HG03066 (cell line): ENCODE results near the gene ZNFX1.

Experiments
- ATAC-seq: cut with Tn5 transposase; IDR thresholded peaks from one replicate; pipeline ENCODE4 v1.9.1; 2021; ENCODE audit warnings: low read depth; ENCODE audit not compliant: unreplicated experiment

The ZNFX1 gene

DNA sequence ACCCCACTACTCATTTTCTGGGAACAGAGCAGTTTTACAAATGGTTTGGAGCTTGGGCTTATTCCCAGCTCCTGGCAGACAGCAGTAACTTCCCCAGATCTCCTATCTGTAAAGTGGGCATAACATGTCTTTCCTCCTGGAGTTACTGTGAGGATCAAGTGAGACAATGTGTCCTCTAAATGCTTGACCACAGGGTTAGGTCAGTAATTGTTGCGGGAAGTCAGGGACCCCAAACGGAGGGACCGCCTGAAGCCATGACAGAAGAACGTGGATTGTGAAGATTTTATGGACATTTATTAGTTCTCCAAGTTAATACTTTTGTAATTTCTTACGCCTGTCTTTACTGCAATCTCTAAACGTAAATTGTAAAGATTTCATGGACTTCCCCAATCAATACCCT lies 15.3 kb upstream of the ZNFX1 start:
- no peak for ATAC-seq

DNA sequence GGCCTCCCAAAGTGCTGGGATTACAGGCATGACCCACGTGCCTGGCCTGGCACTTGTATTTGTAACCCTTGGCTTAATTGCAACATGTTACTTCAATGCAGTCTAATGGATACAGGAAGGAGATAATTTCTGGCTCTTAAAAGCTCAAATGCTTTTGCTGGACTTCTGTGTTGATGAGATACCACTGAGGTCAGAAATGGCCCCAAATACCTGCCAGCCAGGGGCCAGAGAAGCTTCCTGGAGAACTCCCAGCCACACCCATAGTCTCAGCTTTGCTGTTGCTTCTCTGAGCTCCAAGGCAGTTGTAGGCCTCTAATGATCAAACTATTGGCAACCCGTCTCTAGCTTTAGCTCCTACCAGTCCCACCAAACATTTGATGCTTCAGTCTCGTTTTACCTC lies 14.2 kb upstream of the ZNFX1 start:
- no peak for ATAC-seq

DNA sequence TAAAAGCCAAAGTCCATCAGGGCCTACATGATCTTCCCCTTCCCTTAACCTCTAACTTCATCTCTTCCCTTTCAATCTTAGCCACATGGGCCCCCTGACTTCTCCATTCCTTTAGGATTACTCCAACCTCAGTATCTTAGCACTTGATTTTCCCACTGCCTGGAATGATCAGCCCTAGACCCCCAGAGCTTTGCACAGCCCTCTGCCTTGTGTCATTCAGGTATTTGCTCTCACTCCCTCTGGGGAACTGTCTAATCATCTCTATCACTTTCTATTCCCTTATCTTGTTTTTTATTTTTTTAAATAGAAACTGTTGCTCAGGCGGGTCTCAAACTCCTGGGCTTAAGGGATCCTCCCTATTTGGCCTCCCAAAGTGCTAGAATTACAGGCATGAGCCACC lies 13.3 kb upstream of the ZNFX1 start:
- ATAC-seq: no peak

DNA sequence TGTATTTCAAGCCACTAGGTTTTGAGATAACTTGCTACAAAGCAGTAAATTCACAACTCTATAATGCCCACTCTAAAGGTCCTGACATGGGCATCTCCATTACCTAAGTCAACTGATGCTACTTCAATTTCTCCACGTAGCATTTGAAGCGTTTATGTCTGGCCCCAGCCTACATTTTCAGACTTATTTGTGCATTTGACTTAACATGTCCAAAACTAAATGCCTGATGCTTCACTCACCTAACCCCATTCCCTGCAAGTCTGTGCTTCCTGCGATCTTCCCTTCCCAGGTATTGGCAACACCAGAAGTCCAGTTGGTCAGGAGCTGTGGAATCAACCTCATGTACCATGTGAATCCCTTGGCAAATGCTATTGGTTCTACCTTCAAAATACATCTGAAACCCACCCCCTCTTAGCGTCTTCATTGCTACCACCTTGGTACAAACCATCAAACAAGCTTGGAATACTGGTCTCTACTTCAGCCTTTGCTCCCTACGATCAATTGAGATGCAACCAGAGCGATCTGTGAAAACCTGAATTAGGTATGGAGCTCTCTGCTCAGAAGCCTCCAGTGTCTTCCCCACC lies 12.8 kb upstream of the ZNFX1 start:
- ATAC-seq: no peak

DNA sequence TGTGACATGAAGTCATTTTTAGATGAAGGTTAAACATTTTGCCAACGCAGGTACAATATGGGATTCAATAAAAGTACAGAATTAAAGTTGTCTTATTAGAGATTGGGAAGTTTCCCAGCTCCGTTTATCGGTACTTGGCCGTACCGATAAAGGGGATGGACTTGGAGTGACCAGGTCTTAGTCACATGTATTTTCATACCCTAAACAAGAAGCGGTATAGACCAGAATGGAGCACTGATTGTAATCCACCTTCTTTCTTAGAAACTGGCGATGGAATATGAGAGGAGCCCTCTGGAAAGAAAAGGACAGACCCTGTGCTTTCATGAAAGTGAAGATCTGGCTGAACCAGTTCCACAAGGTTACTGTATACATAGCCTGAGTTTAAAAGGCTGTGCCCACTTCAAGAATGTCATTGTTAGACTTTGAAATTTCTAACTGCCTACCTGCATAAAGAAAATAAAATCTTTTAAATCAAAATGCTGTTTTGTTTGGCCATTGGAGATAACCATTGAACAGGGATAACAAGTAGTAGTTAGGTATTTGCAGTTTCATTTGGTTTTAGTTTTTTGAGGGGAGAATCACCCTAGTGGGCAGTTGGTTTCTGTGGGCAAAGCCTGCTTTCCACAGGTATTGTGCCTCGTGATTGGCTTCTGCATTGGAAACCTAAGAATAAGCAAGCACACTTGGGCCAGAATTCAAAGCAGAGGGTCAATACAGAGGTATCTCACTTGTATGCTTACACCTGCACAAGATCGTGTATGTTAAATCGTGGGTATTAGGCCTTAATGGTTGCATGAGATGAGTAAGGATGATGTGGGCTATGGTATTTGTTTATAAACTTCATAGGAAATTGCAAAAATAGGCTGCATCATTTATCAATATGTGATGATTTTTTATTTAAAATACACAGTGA lies 11.2 kb upstream of the ZNFX1 start:
- ATAC-seq: no peak

DNA sequence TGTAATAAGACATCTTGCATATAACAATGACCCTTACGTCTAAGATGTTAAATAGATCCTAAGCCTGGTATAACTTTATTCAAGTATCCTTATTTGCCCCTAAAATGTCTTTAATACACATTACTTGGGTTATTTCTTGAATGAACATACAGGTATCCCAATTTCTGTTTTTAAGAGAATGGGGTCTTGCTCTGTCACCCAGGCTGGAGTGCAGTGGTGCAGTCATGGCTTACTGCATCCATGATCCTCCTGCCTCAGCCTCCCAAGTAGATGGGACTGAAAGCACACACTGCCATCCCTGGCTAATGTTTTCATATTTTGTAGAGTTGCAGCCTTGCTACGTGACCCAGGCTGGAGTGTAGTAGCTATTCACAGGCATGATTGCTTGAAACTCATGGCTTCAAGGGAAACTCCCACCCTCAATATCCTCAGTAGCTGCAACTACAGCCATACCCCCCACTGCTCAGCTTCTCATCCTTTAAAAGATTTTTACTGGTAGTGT lies 10.4 kb upstream of the ZNFX1 start:
- no peak for ATAC-seq

DNA sequence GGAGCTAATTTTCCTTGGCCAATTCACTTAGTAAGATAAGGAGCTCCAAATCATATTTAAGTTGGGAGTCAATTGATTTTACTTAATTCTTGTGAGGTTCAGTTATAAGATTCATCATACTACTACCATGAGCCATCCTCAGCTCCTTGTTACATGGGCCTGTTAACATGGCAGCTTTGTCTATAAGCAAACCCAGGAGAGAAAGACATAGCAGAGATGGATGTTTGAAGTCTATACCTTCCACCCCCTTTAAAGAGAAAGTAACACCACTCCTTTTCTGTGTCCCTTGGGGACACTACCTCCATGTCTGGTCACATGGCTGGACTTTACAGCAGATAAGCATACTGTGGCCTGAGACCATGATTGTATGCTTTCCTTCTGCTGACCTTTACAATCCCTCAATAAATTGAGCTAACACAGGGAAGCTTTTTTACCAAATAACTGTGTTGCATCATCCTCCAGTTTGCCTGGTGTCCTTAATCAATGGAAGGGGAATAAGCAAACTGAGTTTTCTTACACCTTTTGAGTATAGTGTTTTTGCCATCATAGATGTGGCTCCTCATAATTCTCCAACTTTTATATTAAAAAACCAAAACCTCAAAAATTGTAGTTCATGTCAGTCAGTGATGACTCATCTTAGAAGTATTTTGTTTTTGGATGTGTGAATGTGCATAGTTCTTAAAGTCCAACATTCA lies 9.8 kb upstream of the ZNFX1 start:
- ATAC-seq: no peak

DNA sequence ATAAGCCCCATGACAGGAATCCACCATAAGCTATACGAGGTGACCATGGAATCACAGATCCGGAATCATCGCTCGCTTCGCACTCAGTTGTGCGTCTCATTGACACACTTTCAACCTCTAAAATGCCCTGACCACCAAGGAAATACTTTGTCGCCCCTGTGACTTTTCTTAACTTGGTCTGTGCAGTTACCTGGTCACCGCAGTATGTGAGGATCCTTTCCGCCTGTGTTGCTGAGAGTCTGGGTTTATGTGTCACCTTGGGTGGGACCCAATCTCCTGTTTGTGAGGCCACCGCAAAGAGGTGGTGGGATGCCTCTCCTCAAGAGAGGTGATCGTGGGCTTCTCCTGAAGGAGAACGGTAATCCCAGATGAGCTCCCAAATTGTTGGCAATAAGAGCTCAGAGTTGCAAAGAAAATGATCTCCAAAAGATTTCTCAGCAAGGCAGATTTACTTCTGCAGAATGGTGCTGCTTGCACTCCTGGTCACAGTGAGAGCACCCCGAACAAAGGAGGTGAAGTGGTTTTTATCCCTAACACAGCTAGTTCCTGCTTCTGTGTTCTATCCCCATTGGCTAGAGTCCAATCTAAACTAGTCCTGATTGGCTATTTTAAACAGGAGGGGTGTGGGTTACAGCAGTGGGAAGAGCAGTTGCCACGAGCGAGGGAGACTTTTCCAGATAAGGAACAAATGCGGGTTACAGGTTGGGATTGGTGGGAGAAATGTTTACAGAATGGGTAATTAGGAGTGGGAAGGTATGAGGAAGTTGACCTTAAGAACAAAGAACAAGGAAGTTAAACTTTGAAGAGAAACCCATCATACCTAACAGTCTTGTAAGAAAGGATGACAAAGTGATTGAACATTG lies 9.1 kb upstream of the ZNFX1 start:
- ATAC-seq: no peak

DNA sequence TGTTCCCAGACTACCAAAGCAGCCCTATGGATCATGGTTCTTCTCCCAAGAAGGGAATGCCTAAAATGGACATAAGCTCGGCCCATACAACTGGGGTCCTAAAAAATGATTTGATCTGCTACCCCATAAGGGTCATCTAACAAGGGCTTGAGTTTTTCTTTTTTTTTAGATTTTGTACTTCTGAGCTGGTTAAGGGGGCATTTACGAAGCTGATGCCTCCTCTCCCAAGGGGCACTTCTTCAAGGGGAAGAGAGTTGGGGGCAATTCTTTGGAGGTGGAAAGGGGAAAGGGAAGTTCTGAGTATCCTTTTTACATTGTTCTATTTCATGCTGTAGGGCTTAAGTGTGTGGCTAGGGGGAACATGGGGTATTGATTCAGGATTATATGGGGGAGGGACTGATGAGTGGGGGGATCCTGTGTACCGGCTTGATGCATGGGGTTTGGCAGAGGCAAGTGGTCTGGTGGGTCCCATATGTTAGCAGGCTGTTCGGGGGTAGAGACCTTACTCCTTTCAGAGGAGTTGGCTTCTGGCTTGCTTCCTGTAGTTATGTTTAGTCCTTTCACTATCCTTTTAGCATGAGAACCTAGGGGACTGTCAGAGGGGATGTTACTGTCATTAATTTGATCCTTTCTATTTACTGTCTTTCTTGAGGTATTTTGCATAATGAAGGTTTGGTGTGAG lies 8.1 kb upstream of the ZNFX1 start:
- no peak for ATAC-seq

DNA sequence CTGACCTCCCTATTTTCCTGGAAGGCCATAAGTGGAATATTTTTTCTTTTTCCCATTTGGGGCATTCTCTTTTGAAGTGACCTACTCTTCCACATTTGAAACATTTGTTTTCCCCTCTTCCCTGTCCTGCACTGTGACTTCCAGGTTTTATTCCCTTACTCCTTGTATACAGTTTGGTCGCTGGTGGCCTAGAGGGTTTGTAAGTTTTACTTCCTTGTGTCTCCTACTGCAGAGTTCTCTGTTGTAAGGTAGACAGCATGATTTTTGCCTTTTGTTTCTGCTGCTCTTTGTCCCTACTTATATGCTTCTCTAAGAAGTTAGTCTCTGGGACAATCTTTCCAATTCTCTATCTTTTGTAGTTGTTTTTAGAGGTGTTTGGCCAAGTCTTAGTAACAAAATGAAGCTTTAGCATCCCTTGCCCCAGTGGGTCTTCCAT lies 7.4 kb upstream of the ZNFX1 start:
- ATAC-seq: no peak

DNA sequence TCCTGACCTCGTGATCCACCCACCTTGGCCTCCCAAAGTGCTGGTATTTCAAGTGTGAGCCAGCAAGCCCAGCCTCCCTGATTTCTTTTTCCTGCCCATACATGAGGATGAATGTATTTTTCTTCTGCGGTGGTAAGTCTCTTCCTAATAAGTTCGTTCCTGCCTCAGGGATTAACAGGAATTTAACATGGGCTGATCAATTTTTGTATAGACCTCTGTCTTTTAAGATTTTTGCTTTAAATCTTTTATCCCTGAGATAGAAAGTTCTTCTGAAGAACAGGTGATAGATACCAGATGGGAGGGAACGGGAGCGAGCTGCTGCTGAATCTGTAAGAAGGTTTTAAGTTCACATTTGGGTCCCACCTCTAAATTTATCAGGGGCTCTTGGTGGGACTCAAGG lies 7.0 kb upstream of the ZNFX1 start:
- ATAC-seq: no peak

DNA sequence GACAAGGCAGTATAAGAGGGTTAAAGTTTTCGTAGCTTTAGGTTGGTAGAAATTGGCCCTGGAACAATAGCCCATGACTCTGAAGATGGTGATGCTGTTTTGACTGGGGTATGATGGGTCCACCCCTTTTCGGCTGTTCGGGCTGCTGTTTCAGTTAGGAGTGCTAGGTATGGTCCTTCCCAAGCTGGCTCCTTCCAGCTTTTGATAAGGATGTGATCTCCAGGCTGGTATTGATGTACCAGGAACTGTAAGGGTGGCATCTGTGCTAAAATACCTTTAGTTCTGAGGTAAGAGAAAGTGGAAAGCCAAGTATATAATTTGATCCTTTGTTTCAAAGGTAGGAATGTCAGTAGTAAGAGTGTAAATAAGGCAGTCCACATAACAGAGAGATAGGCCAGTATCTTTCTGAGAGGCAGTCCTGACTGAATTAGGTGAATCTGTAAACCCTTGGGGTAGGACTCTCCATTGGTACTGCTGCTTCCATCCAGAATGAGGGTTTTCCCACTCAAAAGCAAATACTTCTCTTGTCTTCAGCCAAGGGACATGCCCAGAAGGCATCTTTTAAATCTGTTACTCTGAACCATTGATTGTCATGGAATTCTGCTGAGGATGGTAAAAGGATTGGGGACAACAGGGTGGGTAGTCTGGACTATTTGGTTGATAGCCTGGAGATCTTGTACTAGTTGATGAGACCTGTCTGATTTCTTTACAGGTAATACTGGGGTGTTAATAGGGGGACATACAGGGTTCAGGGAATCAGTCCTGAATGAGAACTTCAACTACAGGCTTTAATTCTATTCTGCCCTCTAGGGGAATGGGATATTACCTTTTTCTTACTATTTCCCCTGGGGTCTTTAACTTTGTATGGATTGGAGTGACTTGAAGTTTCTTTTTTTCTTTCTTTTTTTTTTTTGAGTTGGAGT lies 6.1 kb upstream of the ZNFX1 start:
- ATAC-seq: no peak

DNA sequence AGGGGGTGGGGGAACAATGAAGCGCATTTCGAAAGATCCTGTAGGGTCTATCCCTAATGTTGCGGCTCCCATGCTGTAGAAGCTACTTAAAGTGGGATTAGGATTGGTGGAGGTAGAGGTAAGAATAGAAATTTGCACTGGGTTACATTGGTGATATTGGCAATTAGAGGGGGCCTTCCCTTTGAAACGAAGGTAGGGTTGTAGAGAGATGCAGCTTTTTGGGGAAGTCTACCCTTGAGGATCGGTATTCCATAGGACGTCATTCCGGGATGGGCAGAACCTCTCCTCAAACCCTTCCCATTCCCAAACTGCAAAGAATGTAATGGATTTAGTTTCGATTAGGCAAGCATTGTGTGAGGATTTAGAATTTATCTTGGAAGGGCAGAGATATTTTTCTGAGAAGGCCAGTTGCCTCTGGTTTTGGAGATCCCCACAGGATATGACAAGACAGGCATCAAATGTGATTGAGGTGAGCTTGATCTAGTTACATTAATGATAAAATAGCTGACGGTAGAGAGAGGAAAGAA lies 5.4 kb upstream of the ZNFX1 start:
- no peak for ATAC-seq

DNA sequence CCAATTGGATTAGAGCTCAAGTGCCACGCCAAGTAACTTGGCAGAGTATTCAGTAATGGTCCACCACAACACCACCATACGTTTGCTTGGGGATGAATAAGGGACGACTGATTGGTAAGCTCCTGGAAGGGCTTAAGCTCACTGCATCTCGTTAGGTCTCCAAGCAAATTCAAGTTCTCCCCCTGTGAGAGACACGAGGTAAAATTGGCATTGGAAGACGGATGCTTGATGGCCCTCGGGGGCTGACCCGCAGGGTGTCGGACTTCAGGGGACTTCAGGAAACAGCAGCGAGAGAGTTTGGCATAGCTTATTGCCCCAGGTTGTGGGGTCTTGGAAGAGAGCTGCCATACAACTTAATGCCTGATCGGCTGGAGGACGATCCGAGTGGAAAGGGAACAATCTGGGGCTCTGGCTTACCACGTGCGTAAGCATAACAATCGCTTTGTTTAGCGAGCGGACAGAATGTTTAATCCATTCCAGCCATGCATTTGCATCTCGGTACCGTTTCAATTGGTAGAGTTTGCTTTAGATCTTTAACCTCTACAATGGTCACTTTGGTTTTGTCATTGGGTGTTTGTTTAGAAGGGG lies 4.8 kb upstream of the ZNFX1 start:
- ATAC-seq: no peak

DNA sequence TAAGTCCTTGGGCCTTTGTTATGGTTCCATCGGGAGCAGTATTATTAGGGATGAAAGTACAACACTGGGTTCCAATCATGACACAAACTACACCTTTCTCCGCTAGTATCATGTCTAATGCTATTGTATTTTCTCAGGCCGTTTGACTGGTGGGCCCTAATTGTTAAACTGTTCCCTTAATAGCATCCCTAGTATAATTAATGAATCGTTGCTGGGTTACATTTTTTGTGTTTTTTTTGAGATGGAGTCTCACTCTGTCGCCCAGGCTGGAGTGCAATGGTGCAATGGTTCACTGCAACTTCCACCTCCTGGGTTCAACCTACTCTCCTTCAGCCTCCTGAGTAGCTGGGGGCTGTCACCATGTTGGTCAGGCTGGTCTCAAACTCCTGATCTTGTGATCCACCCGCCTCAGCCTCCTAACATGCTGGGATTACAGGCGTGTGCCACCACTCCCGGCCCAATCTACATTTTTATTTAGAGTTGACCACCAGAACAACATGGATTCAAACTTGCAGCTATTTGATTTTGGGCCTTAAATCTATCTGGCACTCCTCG lies 4.1 kb upstream of the ZNFX1 start:
- no peak for ATAC-seq

DNA sequence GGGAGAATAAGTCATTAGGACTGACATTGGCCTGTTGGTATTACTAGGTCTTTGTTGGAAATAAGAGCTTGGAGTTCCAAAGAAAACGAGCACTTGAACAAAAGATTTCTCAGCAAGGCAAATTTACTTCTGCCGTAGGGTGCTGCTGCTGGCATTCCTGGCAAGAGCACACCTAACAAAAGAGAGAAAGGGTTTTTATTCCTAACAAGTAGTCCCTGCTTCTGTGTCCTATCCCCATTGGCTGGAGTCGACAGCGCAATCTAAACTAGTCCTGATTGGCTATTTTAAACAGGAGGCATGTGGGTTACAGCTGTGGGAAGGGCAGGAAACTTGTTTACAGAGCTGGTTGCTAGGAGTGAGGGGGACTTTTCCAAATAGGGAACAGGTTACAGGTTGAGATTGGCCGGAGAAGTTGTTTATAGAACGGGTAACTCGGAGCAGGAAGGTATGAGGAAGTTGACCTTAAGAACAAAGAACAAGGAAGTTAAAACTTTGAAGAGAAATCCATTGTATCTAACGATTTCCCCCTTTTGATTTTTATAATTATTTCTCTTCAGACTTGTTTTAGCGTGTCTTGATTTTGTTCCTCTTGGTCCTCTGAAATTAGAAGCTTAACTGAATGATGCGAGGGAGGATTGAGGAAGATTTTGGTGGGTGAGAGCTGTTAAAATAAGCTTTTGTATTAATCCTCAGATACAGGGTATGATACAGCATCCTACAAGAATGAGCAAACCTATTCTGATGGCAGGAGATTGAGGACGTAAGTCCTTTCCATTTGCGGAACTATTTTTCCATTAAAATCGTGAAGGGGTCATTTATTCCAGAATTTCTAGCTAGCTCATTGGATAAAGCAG lies 3.4 kb upstream of the ZNFX1 start:
- no peak for ATAC-seq

DNA sequence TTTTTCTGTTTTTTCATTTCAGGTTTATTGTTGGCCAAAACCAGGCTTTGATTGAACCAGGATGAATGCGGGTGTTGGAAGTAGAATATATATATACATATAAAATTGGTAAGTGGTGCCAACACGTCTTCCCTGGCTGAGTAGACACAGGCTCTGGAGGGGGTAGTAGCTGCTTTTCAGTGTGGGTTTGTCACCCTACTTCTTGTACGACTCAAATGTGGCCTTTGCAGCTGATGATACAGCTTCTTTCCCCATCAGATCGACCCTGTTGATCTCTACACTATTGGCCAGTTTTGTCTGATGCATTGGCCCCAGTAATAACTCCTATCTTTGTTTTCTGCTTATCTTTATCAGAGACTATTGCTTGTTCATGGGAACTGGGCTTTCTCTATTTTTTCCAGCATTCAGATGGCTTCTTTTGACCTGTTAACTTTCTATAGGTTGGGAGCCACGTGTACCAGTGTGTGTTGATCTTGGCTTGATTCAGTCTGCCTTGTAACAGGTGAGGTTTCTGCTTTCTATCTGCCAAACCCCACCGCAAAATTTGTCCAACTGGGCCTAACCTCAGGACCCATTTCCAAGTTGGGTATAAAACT lies 2.7 kb upstream of the ZNFX1 start:
- ATAC-seq: no peak
